Breast epithelium (tissue), 3 donors: ENCODE data around the gene RPL13A.

Experiments
- POLR2A ChIP-seq: fragments of 450-650 bp; IDR thresholded peaks from one replicate; pipeline ENCODE4 v1.6.1; 2016; ENCODE audit warnings: antibody characterized with exemption, mild to moderate bottlenecking, moderate library complexity
- TF ChIP-seq, protein P1 (sequence below), 3 donors: fragments of 450-650 bp; IDR thresholded peaks; one replicate each; pipeline ENCODE4 v1.5.1; 2016 to 2017; ENCODE audit warnings: antibody characterized with exemption in 3 of 3, mild to moderate bottlenecking in 3 of 3, moderate library complexity in 3 of 3

GRCh38 chr19:49442771-49443365 is 44.5 kb upstream of the RPL13A start:
- TF ChIP-seq, protein P1, sequence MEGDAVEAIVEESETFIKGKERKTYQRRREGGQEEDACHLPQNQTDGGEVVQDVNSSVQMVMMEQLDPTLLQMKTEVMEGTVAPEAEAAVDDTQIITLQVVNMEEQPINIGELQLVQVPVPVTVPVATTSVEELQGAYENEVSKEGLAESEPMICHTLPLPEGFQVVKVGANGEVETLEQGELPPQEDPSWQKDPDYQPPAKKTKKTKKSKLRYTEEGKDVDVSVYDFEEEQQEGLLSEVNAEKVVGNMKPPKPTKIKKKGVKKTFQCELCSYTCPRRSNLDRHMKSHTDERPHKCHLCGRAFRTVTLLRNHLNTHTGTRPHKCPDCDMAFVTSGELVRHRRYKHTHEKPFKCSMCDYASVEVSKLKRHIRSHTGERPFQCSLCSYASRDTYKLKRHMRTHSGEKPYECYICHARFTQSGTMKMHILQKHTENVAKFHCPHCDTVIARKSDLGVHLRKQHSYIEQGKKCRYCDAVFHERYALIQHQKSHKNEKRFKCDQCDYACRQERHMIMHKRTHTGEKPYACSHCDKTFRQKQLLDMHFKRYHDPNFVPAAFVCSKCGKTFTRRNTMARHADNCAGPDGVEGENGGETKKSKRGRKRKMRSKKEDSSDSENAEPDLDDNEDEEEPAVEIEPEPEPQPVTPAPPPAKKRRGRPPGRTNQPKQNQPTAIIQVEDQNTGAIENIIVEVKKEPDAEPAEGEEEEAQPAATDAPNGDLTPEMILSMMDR (IDR thresholded peaks at IDR 0.05), result no peak
- no peak for TF ChIP-seq POLR2A
